ENCODE data around the gene BATF3.

- TF ChIP-seq EZH2phosphoT487 (IDR thresholded peaks at IDR 0.05; ENCODE audit: low read depth), result no peak
- TF ChIP-seq CTCF (IDR thresholded peaks at IDR 0.05; ENCODE audit: low read depth, low read length), result no peak
Observed at GRCh38 chr1:212670301-212670700, 29.3 kb downstream of the BATF3 start.
